IPS DF 4.7 (cell line): ENCODE data around the gene CCDC154.

ENCODE experiments used
- DNase-seq: peaks from one replicate; pipeline ENCODE4 v3.0.0-alpha.2; 2013; ENCODE audit warnings: low spot score; ENCODE audit errors: extremely low read depth

Gene CCDC154

GRCh38 chr16:1393613-1394176, 50.7 kb downstream of the CCDC154 start:
- no peak for DNase-seq

DNA sequence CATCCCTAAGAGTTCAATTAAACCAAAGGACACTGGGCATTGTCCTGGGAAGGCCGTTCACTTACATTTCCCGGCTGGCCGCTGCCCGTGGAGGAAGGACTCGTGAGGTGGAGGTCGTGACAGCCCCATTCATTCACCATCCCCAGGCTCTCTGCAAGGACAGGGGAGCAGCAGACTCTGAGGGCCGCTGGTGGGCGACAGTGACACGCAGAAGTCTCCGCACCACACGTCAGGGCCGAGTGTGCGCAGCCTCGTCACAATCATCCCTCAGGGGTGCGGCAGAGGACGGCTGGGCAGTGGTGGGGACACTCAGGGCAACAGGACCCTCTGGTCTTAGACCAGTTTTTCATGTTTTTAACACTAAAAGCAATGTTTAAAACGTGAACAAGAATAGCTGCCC, 51.5 kb downstream of the CCDC154 start:
- DNase-seq, result no peak

GRCh38 chr16:1390239-1390779, 54.0 kb downstream of the CCDC154 start:
- no peak for DNase-seq

GRCh38 chr16:1389762-1390161, 54.6 kb downstream of the CCDC154 start:
- no peak for DNase-seq

DNA sequence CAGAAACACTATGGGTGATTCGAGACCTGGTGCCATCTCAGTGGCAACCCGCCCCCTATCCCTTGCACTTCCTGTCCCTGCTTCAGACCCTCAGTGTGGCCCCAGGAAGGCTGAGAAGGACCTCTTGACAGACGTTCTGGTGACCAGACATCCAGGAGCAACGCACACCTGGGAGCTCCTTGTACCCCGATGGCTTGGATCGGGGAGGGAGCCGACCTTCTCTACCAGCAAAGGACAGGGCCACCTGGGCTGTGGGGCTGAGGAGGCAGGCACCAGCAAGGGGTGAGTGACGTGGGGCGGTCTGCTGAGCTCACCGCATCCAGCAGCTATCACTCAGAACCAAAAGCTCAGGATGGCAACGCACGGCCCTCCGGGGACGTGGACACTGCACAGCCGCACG, 57.0 kb downstream of the CCDC154 start:
- no peak for DNase-seq

DNA sequence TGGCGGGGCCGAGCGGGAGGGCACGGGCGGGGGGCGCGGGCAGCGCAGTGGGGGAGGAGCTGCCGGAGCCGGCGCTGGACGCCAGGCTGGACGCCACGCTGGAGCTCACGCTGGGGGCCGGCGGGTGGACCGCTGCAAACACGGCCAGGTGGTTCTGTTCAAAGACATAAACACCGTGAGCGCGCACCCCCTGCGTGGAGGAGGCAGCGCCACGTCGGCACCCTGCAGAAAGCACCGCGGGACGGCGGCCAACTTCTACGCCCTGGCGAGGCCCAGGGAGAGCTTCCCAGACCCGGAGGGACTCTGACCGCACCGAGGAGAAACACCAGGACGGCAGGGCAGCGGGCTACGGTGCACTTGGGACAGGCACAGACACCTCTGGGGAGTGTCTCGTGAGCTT, 59.1 kb downstream of the CCDC154 start:
- DNase-seq, result no peak
